Hypothalamus (tissue), 51 donors: ENCODE measurements around the gene ZNF425.
"Not testable (repeated sequence)": the region's sequence is repeated elsewhere in the genome, so short reads cannot be mapped to it uniquely, and the experiment has no call there.

Experiments used
- DNase-seq, 51 donors: peaks; one replicate each; lab custom pipeline; 2025; lab: John Stamatoyannopoulos, UW

ZNF425 gene

GRCh38 chr7:149074116-149074885 is 51.8 kb downstream of the ZNF425 start:
- no peak for DNase-seq

- DNase-seq: no peak
These were observed 53.7 kb downstream of the ZNF425 start for GRCh38 chr7:149072438-149072775.

GRCh38 chr7:149071641-149072437 is 54.3 kb downstream of the ZNF425 start:
- no peak for DNase-seq

- DNase-seq: no peak
These were observed 54.9 kb downstream of the ZNF425 start for GRCh38 chr7:149071182-149071635.

- no peak for DNase-seq
These were observed 55.6 kb downstream of the ZNF425 start for GRCh38 chr7:149070372-149071125.

GRCh38 chr7:149067869-149068268 is 58.3 kb downstream of the ZNF425 start:
- DNase-seq: no peak

GRCh38 chr7:149063476-149063875 is 62.6 kb downstream of the ZNF425 start:
- no peak for DNase-seq

GRCh38 chr7:149062217-149062899 is 63.8 kb downstream of the ZNF425 start:
- not testable (repeated sequence) for DNase-seq

- DNase-seq: no peak
These were observed 66.0 kb downstream of the ZNF425 start for GRCh38 chr7:149060156-149060555.

- DNase-seq: no peak
These were observed 72.2 kb downstream of the ZNF425 start for GRCh38 chr7:149053885-149054284.

GRCh38 chr7:149053384-149053783 is 72.7 kb downstream of the ZNF425 start:
- DNase-seq: no peak
